HL-60/S4 treated with retinoic acid at 250 ng/mL for 4 days and 3 days (cell line): ENCODE measurements around the gene KIAA0825.

Source experiments
- in situ Hi-C: fragments of 300-500 bp; cut with MboI; formaldehyde crosslinking; loops from 2 replicates; pipeline ENCODE4 v1.7.0; 2022; ENCODE audit warnings: low sequenced_read_pairs

KIAA0825 gene

DNA sequence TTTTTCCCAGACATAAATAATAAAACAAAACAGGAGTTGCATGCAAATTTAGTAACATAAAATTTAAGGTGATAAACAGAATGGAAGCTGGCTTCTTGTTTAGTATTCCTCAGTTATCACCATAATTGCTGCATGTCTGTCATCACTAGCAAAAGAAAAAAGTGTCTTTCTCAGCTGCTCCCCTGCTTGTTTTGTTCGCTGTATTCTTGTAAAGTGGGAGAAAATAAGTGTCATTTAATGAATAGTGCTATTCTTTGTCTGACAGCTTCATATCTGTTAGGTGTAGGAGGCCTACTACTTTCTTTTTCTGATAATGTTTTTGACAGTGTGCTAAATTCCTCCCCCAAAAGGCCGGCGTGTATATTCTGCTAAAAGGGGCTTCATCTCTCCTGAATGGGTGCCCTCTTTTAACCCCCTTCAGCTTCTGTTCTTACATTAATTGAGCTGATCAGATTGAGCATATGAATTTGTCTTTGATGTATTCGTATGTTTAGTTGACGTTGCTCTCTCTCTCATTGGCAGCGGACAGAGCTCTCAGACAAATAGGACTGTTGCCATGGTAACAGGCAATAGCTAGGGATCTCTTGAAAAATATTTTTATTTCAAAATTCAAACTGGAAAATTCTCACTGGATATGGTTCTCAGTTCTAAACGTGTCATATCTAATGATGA, 303.8 kb downstream of the KIAA0825 start:
- in situ Hi-C loops, result no loop called here

DNA sequence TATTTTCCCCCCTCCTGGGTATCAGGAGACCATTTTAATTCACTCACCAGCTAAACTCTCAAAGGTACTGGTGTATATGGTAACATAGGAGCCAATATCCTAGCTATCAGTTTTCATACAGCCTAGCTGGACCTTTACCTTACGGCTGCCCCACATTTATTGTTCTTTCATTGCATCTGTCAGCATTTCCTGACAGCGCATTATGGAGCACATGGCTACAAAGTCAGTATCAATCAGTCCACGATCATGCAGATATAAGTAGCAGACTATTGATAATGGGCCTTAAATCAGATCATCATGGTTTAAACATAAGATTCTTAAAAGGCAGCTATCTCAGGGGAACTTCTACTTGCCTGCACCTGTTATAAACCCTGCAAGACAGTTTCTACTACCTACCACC, 304.7 kb downstream of the KIAA0825 start:
- in situ Hi-C loops, result no loop called here

GRCh38 chr5:94313188-94313587, 305.2 kb downstream of the KIAA0825 start:
- in situ Hi-C loops, result no loop called here

DNA sequence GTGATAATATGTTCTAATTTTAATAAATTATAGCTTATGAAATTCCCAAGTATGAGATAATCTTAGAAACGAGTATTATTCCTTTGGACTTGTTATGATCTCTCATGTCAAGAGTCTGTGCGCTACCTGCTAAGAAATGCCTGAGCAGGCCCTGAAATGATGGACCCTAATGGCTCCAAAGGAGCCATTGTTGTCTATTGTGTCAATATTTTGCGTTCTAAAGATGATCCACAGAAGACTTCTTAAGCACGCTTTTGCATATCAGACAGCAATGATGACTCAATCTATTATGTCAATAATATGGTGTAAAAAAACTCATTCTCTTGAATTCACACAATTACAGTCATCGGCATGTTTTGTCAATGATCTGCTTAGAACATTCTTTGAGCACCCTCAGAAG, 306.1 kb downstream of the KIAA0825 start:
- in situ Hi-C loops, result no loop called here

- in situ Hi-C loops, result no loop called here
These were observed 307.6 kb downstream of the KIAA0825 start for GRCh38 chr5:94310833-94311232.

DNA sequence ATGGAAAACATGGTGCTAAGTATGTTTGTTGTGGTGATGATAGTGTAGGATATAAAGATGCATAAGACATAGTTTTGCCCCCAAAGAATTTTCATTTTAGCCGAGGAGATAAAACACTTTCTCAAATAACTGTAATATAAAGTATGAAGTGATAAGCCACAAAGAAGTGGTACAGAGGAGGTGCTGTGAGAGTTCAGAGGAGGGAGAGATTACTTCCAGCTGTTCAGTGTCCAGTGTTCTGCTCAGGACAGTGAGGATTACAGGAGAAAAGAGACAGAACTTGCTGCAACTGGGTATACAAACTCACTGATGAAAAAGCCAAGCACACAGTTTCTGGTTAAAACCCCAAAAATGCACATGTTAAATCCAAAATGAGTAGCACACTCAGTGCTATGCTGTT, 309.3 kb downstream of the KIAA0825 start:
- in situ Hi-C loops, result no loop called here

GRCh38 chr5:94308442-94308841, 310.0 kb downstream of the KIAA0825 start:
- in situ Hi-C loops, result no loop called here

GRCh38 chr5:94304146-94304545, 314.3 kb downstream of the KIAA0825 start:
- in situ Hi-C loops, result no loop called here

DNA sequence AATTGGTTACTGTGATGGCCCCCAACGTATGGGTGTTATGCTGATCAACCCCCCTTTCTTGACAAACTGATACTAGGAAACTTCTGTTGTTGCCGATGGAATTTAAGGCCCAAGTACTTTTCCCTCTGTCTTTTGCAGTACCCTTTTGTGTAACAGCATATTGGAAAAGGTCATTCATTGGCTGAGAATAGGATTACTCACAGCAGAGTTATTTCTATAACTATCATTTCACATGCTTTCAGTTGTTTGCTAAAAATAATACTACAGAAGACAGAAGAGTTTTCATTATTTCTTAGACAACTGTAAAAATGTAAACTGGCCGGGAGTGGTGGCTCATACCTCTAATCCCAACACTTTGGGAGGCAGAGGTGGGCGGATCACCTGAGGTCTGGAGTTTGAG, 329.5 kb downstream of the KIAA0825 start:
- in situ Hi-C loops, result no loop called here

- in situ Hi-C loops, result no loop called here
These were observed 332.4 kb downstream of the KIAA0825 start for GRCh38 chr5:94285984-94286383.

- in situ Hi-C loops, result no loop called here
These were observed 335.3 kb downstream of the KIAA0825 start for GRCh38 chr5:94283093-94283492.

DNA sequence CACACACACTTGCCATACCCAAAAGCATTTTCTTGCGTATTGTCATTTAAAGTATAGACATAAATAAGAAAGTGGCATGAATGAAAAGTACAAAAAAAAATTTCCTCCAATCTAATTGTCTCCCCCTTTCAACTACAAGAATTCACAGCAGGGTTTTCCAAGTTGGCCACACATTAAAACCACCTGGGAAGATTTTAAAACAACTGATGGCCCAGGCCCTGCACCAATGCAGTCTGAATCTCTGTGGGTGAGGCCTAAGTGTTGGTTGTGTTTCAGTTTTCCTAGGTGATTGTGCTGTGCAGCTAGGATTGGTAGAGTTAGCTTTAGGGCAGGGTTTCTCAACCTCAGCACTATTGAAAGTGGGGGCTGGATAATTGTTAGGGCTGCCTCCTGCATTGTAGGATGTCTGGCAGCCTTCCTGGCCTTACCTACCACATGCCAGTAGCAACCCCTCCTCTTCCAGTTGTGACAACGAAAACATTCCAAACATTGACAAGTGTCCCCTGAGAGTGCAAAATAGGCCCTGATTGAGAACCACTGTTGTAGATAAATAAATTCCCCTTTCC, 337.1 kb downstream of the KIAA0825 start:
- in situ Hi-C loops, result no loop called here

GRCh38 chr5:94276751-94277150, 341.7 kb downstream of the KIAA0825 start:
- in situ Hi-C loops, result no loop called here

- in situ Hi-C loops, result no loop called here
These were observed 342.4 kb downstream of the KIAA0825 start for GRCh38 chr5:94276048-94276447.

DNA sequence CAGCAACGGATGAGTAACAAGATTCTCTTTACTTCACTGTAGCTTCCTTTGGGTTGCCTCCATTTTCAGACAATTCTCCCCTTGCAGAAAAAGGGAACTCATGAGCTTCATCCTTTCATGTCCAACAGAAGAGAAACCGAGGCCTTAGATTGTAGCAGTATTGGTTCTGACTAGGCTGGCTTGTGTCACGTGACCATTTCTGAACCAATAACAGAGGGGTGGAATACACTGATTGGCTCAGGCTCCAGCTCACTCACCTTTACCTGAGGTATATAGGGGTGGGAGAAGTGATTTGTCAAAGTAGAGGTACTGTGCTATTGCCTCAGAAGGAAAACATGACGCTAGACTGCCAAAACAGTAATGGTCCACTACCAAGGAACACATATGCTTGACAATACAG, 343.7 kb downstream of the KIAA0825 start:
- in situ Hi-C loops, result no loop called here

- in situ Hi-C loops, result no loop called here
These were observed 350.2 kb downstream of the KIAA0825 start for GRCh38 chr5:94268226-94268625.

GRCh38 chr5:94267350-94267899, 351.0 kb downstream of the KIAA0825 start:
- in situ Hi-C loops, result no loop called here

DNA sequence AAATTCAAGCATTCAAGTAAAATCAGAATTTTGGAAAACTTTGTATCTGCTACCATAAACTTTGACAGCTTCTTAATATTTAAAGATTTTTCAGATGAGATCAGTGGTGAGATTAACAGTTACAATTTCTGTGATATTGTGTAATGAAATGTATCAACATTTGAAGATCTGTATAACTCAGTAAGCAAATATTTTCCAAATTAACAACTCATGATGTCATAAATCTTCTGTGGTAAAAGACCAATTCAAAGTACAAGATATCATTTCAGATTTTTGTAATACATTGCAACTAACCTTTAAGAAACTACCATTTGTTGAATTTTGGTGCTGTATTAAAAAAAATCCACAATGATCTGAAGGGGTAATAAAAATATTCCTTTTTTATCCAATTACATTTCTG, 352.2 kb downstream of the KIAA0825 start:
- in situ Hi-C loops, result no loop called here

- in situ Hi-C loops, result no loop called here
These were observed 355.3 kb downstream of the KIAA0825 start for GRCh38 chr5:94263068-94263467.

DNA sequence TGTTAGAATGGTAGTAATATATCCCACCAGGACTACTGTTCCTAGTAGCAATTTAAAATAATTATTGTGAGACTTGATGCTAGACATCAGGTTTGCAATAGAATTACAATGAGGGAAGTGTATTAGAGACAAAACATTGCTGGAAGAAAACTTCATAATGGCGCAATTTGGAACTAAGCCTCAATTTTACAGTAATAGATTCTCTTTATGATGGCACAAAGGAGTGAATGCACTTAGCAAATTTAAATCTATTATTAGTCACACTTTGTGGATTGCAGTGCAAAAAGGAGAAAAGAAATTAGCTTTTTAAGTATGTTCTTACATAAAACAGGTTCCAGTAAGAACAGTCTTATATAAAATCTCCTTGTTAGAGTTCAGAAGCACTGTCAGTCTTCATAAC, 358.3 kb downstream of the KIAA0825 start:
- in situ Hi-C loops, result no loop called here

GRCh38 chr5:94254214-94254613, 364.2 kb downstream of the KIAA0825 start:
- in situ Hi-C loops, result no loop called here

DNA sequence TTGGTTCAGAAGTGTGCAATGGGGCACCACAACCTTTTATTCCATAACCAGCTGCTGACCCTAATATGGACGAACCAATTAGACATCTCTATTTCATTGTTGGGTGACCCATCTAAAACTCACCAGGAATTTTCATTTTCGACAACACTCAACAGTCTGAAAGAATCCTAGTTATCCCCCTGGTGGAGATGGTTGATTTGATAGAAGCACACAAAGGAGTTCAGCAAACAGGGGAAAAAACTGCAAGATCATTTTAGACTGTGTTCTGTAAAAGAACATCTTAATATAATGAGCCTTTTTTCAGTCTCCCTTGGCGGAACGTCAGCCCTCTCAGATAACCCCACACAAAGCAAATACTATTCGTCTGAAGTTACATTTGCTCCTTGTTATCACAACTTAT, 367.4 kb downstream of the KIAA0825 start:
- in situ Hi-C loops, result no loop called here

GRCh38 chr5:94249430-94249829, 369.0 kb downstream of the KIAA0825 start:
- in situ Hi-C loops, result no loop called here
